H1 (cell line): Measurements from ENCODE around the gene SCARB2. TPM values are rescaled to one million over a fixed set of nuclear protein-coding genes. Genes with fewer than 3 reads are reported as not detected.

ENCODE experiments used
- CEBPB ChIP-seq: IDR thresholded peaks from 2 replicates; pipeline ENCODE4 v1.6.1; 2012; ENCODE audit warnings: low read depth, low read length
- CREB1 ChIP-seq: IDR thresholded peaks from 2 replicates; pipeline ENCODE4 v1.6.1; 2012; ENCODE audit warnings: inconsistent platforms
- CTCF ChIP-seq, 3 experiments: IDR thresholded peaks; 1 replicate in 2 of 3; 2 replicates in 1 of 3; pipeline versions ENCODE4 v1.5.1 to v1.6.1; 2011; ENCODE audit warnings: low read length in 3 of 3, mild to moderate bottlenecking in 3 of 3, inconsistent platforms in 2 of 3, low read depth in 1 of 3, moderate library complexity in 1 of 3; ENCODE audit not compliant: insufficient read depth in 1 of 3; ENCODE audit errors: control extremely low read depth in 1 of 3
- PHF8 ChIP-seq: fragments of 200-600 bp; sonication (generic); conservative IDR thresholded peaks from 2 replicates; pipeline ENCODE4 v1.7.1; 2012; ENCODE audit warnings: low read depth, mild to moderate bottlenecking, inconsistent platforms, low read length, moderate library complexity
- USF2 ChIP-seq: IDR thresholded peaks from 2 replicates; pipeline ENCODE4 v1.6.1; 2011; ENCODE audit warnings: low read length, improper control_type of control experiment
- polyA plus RNA-seq, 7 experiments: library from polyadenylated mRNA; depleted of rRNA in 3 of 7; stranded (reverse) in 5 of 7; unstranded in 2 of 7; fragments of >200 nt in 5 of 7; fragments of 200-250 nt in 2 of 7; gene quantifications; 1 replicate in 5 of 7; 2 replicates in 1 of 7; 4 replicates in 1 of 7; pipeline versions ENCODE4 v1.2.1 to v1.2.3, GENCODE V29; 2011 to 2013; ENCODE audit warnings: missing spikeins in 2 of 7, mixed read lengths in 2 of 7
- total RNA-seq: library from RNA; stranded (reverse); fragmentation: NEBNext Ultra II Directional; extraction: Animal tissue kit (Norgen Biotek cat#: 25700); gene quantifications from 2 replicates; pipeline ENCODE4 v1.2.1, GENCODE V29; 2021

Gene SCARB2
- total and polyA plus RNA-seq, 2 of the 8 experiments (the other 6 are each of a cell fraction or from before 2014, with no cell fraction given) = 18.5 to 35.7 TPM

GRCh38 chr4:76260571-76260970, 46.9 kb upstream of the SCARB2 start (continued):
- no peak for TF ChIP-seq CREB1
- TF ChIP-seq CTCF (IDR thresholded peaks at IDR 0.05; ENCODE audit: control extremely low read depth in 1 of 3, insufficient read depth in 1 of 3, low read depth in 1 of 3, low read length in 3 of 3) = no peak
- no peak for TF ChIP-seq USF2
- TF ChIP-seq CEBPB = no peak
- TF ChIP-seq PHF8 = no peak
